WTC11 (cell line): ENCODE results near the gene ZMYND8.

Experiments used
- KAT7 ChIP-seq: sonication (generic); formaldehyde crosslinking; IDR thresholded peaks from 2 replicates; pipeline ENCODE4 v1.8.1; 2023; ENCODE audit warnings: missing genetic modification reagents, mild to moderate bottlenecking, borderline replicate concordance
- ZBTB21 ChIP-seq: sonication (generic); formaldehyde crosslinking; IDR thresholded peaks from 2 replicates; pipeline ENCODE4 v1.8.1; 2023; ENCODE audit warnings: mild to moderate bottlenecking, missing genetic modification reagents, borderline replicate concordance
- ZNF138 ChIP-seq: sonication (generic); formaldehyde crosslinking; conservative IDR thresholded peaks from 2 replicates; pipeline ENCODE4 v1.8.1; 2022; ENCODE audit warnings: mild to moderate bottlenecking, moderate library complexity, missing genetic modification reagents
- TF ChIP-seq, protein P1 (sequence below): sonication (generic); formaldehyde crosslinking; IDR thresholded peaks from 2 replicates; pipeline ENCODE4 v1.8.1; 2022; ENCODE audit warnings: low read depth, missing genetic modification reagents, borderline replicate concordance
- TF ChIP-seq, protein P2 (sequence below): fragments of 200-600 bp; IDR thresholded peaks from 2 replicates; pipeline ENCODE4 v1.8.0; 2022; ENCODE audit warnings: antibody characterized with exemption

DNA sequence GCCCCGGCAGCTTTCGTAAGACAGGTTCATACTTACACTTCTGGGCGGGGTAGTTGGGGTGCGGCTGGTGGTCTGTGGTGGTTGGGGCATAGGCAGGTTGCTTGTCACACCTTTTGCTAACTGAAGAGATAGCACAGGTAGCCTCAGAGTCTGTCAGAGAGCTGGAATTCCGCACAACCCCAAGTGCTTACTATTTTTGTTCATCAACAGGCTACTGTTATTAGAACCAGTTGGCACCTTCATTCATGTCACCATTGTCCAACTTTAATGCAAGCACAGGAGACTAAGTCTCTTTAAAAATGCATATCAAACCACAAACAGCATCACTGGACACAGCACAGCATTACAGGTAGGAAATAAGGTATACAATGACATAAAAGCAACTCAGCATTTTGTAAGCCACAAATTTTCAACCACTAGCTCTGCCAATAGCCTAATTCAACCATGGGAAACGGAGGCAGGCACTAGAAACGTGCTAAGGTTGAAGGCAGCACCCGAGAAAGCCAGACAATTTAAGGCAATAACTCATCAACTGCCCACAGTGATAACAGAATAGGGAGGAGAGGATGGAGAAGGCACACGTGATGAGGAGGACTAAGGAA lies 143.8 kb downstream of the ZMYND8 start:
- TF ChIP-seq, protein P1, sequence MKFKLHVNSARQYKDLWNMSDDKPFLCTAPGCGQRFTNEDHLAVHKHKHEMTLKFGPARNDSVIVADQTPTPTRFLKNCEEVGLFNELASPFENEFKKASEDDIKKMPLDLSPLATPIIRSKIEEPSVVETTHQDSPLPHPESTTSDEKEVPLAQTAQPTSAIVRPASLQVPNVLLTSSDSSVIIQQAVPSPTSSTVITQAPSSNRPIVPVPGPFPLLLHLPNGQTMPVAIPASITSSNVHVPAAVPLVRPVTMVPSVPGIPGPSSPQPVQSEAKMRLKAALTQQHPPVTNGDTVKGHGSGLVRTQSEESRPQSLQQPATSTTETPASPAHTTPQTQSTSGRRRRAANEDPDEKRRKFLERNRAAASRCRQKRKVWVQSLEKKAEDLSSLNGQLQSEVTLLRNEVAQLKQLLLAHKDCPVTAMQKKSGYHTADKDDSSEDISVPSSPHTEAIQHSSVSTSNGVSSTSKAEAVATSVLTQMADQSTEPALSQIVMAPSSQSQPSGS = no peak
- TF ChIP-seq, protein P2, sequence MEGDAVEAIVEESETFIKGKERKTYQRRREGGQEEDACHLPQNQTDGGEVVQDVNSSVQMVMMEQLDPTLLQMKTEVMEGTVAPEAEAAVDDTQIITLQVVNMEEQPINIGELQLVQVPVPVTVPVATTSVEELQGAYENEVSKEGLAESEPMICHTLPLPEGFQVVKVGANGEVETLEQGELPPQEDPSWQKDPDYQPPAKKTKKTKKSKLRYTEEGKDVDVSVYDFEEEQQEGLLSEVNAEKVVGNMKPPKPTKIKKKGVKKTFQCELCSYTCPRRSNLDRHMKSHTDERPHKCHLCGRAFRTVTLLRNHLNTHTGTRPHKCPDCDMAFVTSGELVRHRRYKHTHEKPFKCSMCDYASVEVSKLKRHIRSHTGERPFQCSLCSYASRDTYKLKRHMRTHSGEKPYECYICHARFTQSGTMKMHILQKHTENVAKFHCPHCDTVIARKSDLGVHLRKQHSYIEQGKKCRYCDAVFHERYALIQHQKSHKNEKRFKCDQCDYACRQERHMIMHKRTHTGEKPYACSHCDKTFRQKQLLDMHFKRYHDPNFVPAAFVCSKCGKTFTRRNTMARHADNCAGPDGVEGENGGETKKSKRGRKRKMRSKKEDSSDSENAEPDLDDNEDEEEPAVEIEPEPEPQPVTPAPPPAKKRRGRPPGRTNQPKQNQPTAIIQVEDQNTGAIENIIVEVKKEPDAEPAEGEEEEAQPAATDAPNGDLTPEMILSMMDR = no peak
- TF ChIP-seq KAT7 (CRISPR knock-in tag) = no peak
- TF ChIP-seq ZNF138 (CRISPR knock-in tag) = no peak
- no peak for TF ChIP-seq ZBTB21 (CRISPR knock-in tag)
